ENCODE data around the gene P2RX1.
"Not testable (repeated sequence)": the region's sequence is repeated elsewhere in the genome, so short reads cannot be mapped to it uniquely, and the experiment has no call there.

P2RX1 gene

GRCh38 chr17:3951420-3951819, 35.2 kb upstream of the P2RX1 start:
- no peak for DNase-seq

- no peak for DNase-seq
These were observed 34.7 kb upstream of the P2RX1 start for GRCh38 chr17:3951003-3951402.

- no peak for DNase-seq
These were observed 34.3 kb upstream of the P2RX1 start for GRCh38 chr17:3950584-3950983.

- no peak for DNase-seq
These were observed 33.2 kb upstream of the P2RX1 start for GRCh38 chr17:3949418-3949817.

GRCh38 chr17:3948551-3948950, 32.3 kb upstream of the P2RX1 start:
- DNase-seq, result not testable (repeated sequence)

- no peak for DNase-seq
These were observed 31.1 kb upstream of the P2RX1 start for GRCh38 chr17:3947318-3947810.

- DNase-seq, result no peak
These were observed 30.5 kb upstream of the P2RX1 start for GRCh38 chr17:3946711-3947235.

- DNase-seq, result peak; percentile 36 to 62
These were observed 28.5 kb upstream of the P2RX1 start for GRCh38 chr17:3944485-3945388.

GRCh38 chr17:3943240-3943891, 27.1 kb upstream of the P2RX1 start:
- DNase-seq, result no peak

- DNase-seq, result no peak
These were observed 24.9 kb upstream of the P2RX1 start for GRCh38 chr17:3940965-3941698.

- no peak for DNase-seq
These were observed 21.1 kb upstream of the P2RX1 start for GRCh38 chr17:3937359-3937758.

- DNase-seq, result no peak
These were observed 19.6 kb upstream of the P2RX1 start for GRCh38 chr17:3935825-3936355.

GRCh38 chr17:3935140-3935542, 18.9 kb upstream of the P2RX1 start:
- DNase-seq, result no peak

GRCh38 chr17:3929764-3930163, 13.5 kb upstream of the P2RX1 start:
- no peak for DNase-seq

GRCh38 chr17:3929181-3929580, 12.9 kb upstream of the P2RX1 start:
- DNase-seq, result no peak

GRCh38 chr17:3928406-3928805, 12.1 kb upstream of the P2RX1 start:
- DNase-seq, result no peak

- no peak for DNase-seq
These were observed 11.5 kb upstream of the P2RX1 start for GRCh38 chr17:3927628-3928340.

- no peak for DNase-seq
These were observed 10.8 kb upstream of the P2RX1 start for GRCh38 chr17:3926860-3927627.

- DNase-seq, result no peak
These were observed 9.6 kb upstream of the P2RX1 start for GRCh38 chr17:3925684-3926485.

Measured in stimulated activated CD4-positive, alpha-beta T cell treated with anti-CD3 and anti-CD28 coated beads, Interleukin-2, amount 100 ng/mL, for 48 hours (primary cell).